Gastroesophageal sphincter (tissue), 4 donors: ENCODE results near the gene ELMO1. TPM values are rescaled to one million over a fixed set of nuclear protein-coding genes. Genes with fewer than 3 reads are reported as not detected.

Source experiments
- ATAC-seq: fragments of 150-250 bp; one replicate; pipeline ENCODE4 v1.9.1; 2016; ENCODE audit warnings: mild to moderate bottlenecking, moderate library complexity
- H3K27ac ChIP-seq, 4 donors: fragments of 200-600 bp; sonication (generic) in 3 of 4; 1 replicate in 3 of 4; 2 replicates in 1 of 4; pipeline ENCODE4 v1.5.1; 2016 to 2019
- H3K27me3 ChIP-seq: fragments of 200-600 bp; sonication (generic); one replicate; pipeline ENCODE4 v1.5.1; 2019
- H3K36me3 ChIP-seq, 2 donors: fragments of 200-600 bp; sonication (generic); one replicate each; pipeline ENCODE4 v1.5.1; 2019; ENCODE audit warnings: control low read depth in 1 of 2
- H3K4me1 ChIP-seq, 3 donors: fragments of 200-600 bp; sonication (generic); 1 replicate in 2 of 3; 2 replicates in 1 of 3; pipeline ENCODE4 v1.5.1; 2016 to 2019; ENCODE audit warnings: control low read depth in 2 of 3
- H3K4me3 ChIP-seq, 2 donors: fragments of 200-600 bp; sonication (generic); one replicate each; pipeline ENCODE4 v1.5.1; 2019; ENCODE audit warnings: mild to moderate bottlenecking in 1 of 2, moderate library complexity in 1 of 2
- H3K9me3 ChIP-seq, 3 donors: fragments of 200-600 bp; sonication (generic); one replicate each; pipeline ENCODE4 v1.5.1; 2017 to 2019; ENCODE audit warnings: control low read depth in 2 of 3
- EP300 ChIP-seq: sonication (generic); formaldehyde crosslinking; IDR thresholded peaks from one replicate; pipeline ENCODE4 v1.6.1; 2017; ENCODE audit warnings: antibody characterized with exemption, mild to moderate bottlenecking
- POLR2A ChIP-seq, 2 donors: fragments of 450-650 bp; IDR thresholded peaks; one replicate each; pipeline ENCODE4 v1.6.1; 2017; ENCODE audit warnings: antibody characterized with exemption in 2 of 2, mild to moderate bottlenecking in 2 of 2, moderate library complexity in 1 of 2
- POLR2AphosphoS5 ChIP-seq: sonication (generic); formaldehyde crosslinking; IDR thresholded peaks from one replicate; pipeline ENCODE4 v1.6.1; 2017; ENCODE audit warnings: antibody characterized with exemption
- WGBS, 2 donors: methylation state at CpG; one replicate each; pipeline ENCODE4 v1.1.5; 2018; ENCODE audit warnings: low coverage in 1 of 2; 5-methylcytosine and 5-hydroxymethylcytosine counted together
- total RNA-seq, 4 donors: library from RNA; depleted of rRNA; stranded (reverse); fragments of >200 nt; gene quantifications; one replicate each; pipeline ENCODE4 v1.1.0, GENCODE V29; 2016
- TF ChIP-seq, protein P1 (sequence below), 4 experiments: fragments of 200-600 bp in 2 of 4; fragments of 450-650 bp in 2 of 4; sonication (generic) in 1 of 4; IDR thresholded peaks; one replicate each; pipeline ENCODE4 v1.5.1; 2017 to 2019; ENCODE audit warnings: antibody characterized with exemption in 4 of 4, mild to moderate bottlenecking in 2 of 4, moderate library complexity in 2 of 4

Gene ELMO1
- total RNA-seq, 4 donors from 2014 or later = 22.1 to 54.0 (median 42.7) TPM

DNA sequence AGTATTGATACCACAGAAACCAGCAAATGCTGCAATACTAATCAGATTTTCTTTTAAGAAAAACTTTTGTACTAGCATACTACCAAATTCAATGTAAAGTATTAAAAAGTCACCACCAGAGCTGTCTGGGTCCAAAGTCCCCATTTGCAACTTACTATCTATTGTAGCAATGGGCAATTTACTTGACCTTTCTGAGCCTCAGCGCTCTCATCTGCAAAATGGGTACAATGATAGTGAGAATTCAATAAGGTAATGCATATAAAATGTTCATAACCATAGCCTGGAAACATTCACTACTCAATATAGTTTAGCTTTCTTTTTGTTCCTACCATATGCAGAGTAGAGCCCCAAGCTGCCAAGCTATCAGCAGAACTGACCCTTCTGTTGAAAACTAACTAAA, 337.2 kb downstream of the ELMO1 start:
- Histone ChIP-seq H3K27ac (no peak overlapping the region), H3K4me1 (peaks cover 5 to 48% (median 21%) of the 10 kb centered on the region in 3 donors), H3K4me3 (no peak overlapping the region)

DNA sequence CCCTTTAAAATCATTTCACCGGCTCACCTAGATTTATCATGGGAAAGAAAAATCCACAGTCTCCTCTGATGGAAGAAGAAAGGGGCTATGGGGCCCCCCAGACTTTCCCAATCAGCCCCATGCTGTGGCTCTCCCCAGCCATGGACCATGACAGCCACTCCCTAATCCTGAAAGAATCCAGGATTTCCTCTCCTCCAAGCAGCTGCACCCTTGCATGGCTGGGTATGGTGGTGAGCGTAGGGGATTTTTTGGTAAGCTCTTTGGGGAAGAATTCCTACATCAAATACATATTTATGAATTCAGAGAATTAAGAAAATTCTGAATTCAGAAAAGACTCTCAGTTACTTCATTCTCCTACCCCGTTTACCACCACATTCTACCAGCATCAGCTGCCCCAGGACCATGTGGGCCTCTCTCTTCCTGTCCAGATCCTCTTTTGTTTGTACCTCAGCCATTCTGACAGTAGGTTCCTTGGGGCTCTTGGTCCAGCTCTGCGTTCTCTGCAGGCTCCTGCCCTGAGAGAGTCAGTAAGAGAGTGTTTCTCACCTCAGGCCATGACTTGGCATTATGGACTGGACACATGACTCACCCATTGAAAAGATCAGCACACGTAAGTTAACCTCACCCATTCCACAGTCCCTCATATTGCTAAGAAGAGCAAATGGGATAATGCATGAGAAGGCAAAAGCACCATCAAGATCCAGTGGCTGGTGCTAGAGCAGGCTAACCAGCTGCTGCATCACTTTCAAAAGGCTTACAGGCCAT, 337.8 kb downstream of the ELMO1 start:
- Histone ChIP-seq H3K36me3 (no peaks in the 10 kb centered on the region), H3K27me3 (no peaks in the 10 kb centered on the region), H3K4me3 (no peak overlapping the region), H3K9me3 (no peaks in the 10 kb centered on the region), H3K27ac (peak overlapping the region in 3 of 4 donors; percentile 3 to 80 (median 6)), H3K4me1 (peaks cover 5 to 42% (median 21%) of the 10 kb centered on the region in 3 donors)
- TF ChIP-seq POLR2A (IDR thresholded peaks at IDR 0.05) = no peak
- no peak for TF ChIP-seq EP300
- TF ChIP-seq, protein P1, sequence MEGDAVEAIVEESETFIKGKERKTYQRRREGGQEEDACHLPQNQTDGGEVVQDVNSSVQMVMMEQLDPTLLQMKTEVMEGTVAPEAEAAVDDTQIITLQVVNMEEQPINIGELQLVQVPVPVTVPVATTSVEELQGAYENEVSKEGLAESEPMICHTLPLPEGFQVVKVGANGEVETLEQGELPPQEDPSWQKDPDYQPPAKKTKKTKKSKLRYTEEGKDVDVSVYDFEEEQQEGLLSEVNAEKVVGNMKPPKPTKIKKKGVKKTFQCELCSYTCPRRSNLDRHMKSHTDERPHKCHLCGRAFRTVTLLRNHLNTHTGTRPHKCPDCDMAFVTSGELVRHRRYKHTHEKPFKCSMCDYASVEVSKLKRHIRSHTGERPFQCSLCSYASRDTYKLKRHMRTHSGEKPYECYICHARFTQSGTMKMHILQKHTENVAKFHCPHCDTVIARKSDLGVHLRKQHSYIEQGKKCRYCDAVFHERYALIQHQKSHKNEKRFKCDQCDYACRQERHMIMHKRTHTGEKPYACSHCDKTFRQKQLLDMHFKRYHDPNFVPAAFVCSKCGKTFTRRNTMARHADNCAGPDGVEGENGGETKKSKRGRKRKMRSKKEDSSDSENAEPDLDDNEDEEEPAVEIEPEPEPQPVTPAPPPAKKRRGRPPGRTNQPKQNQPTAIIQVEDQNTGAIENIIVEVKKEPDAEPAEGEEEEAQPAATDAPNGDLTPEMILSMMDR (IDR thresholded peaks at IDR 0.05) = no peak
- TF ChIP-seq POLR2AphosphoS5 = no peak
- WGBS, 2 donors = 84 to 100% methylated on average over 3 to 5 of the region's 5 CpGs
- ATAC-seq = no peak

More for the DNA sequence above, 337.2 kb downstream of the ELMO1 start:
- Histone ChIP-seq H3K27me3 (no peaks in the 10 kb centered on the region), H3K9me3 (no peaks in the 10 kb centered on the region), H3K36me3 (no peaks in the 10 kb centered on the region)
- 91 to 100% methylated on average over 1 of the region's 1 CpG for WGBS, 2 donors
- ATAC-seq = no peak
- no peak for TF ChIP-seq POLR2AphosphoS5
- no peak for TF ChIP-seq POLR2A (IDR thresholded peaks at IDR 0.05)
- TF ChIP-seq, protein P1 (IDR thresholded peaks at IDR 0.05) = no peak
- TF ChIP-seq EP300 = no peak

DNA sequence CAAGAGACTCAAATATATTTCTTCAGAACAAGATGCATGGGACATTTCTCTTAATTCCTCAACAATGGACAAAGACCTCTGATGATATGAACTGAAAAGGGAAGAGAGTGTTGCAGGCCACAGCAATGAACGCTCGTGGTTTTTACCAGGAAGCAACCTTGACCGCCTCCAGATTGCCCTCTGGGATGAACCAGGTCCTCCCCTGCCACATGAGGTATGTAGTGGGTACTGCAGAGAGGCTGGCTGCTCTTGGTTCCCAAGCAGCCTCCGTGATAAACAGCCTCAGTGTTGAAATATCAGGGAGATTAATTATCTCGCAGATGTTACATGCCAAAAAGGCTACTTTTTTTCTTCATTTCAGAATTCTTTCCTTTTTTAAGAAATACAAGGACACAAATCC, 338.8 kb downstream of the ELMO1 start:
- peak; percentile 89 for ATAC-seq
- Histone ChIP-seq H3K27me3 (no peaks in the 10 kb centered on the region), H3K4me1 (peaks cover 5 to 38% (median 21%) of the 10 kb centered on the region in 3 donors), H3K27ac (peak overlapping the region; percentile 6 to 80 (median 68)), H3K4me3 (no peak overlapping the region), H3K9me3 (no peaks in the 10 kb centered on the region), H3K36me3 (no peaks in the 10 kb centered on the region)
- TF ChIP-seq, protein P1 (IDR thresholded peaks at IDR 0.05) = peak; percentile 22 to 50 (median 42)
- no peak for TF ChIP-seq EP300
- peak; percentile 80 for TF ChIP-seq POLR2AphosphoS5
- no peak for TF ChIP-seq POLR2A (IDR thresholded peaks at IDR 0.05)
- WGBS, 2 donors = 25 to 54% methylated on average over 2 to 3 of the region's 5 CpGs

DNA sequence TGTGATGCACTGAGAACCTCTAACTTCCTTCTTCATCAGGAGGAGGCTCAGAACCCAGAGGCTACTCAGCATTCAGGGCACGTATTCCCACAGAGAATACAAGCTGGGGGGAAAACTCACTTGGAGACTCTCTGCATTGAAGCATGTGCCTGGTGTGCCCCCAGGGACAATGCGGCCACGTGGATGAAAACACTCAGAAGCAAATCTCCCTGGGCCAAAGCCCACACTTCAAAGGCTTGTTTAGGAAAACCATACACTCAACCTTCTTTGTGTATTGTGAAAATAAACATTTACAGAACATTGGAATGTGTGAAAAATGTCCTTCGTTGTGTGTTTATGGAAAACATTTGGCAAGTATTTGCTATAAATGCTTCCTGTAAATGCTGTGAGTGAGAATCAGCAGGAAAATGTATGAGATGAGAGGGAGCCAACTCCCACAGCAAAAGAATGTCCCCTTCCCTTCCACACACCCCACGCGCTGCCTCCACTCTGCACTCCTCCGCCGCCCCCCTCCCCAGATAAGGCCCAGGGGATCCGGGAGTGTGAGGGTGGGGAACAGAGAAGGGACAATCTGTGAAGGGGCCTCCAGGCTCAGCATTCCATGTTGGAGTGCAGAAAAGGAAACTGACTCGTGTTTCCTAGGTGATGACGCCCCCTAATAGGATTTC, 339.5 kb downstream of the ELMO1 start:
- no peak overlapping the region for H3K4me3 ChIP-seq

More for the DNA sequence above, 339.5 kb downstream of the ELMO1 start:
- WGBS, 2 donors = 25 to 47% methylated on average over 4 to 8 of the region's 11 CpGs
- peak overlapping the region; percentile 6 to 80 (median 68) for H3K27ac ChIP-seq
- ATAC-seq = no peak
- H3K4me1 ChIP-seq = peaks cover 5 to 38% (median 21%) of the 10 kb centered on the region in 3 donors
- no peaks in the 10 kb centered on the region for H3K36me3 ChIP-seq
- H3K9me3 ChIP-seq = no peaks in the 10 kb centered on the region
- H3K27me3 ChIP-seq = no peaks in the 10 kb centered on the region
- TF ChIP-seq POLR2AphosphoS5 (no peak), POLR2A (IDR thresholded peaks at IDR 0.05) (no peak), EP300 (no peak)
- TF ChIP-seq, protein P1 (IDR thresholded peaks at IDR 0.05) = no peak
